ENCODE measurements around the gene RRP36. TPM values are rescaled to one million over a fixed set of nuclear protein-coding genes. Genes with fewer than 3 reads are reported as not detected.

RRP36 gene
- total RNA-seq, 1 experiment from 2014 or later, result 133 TPM

DNA sequence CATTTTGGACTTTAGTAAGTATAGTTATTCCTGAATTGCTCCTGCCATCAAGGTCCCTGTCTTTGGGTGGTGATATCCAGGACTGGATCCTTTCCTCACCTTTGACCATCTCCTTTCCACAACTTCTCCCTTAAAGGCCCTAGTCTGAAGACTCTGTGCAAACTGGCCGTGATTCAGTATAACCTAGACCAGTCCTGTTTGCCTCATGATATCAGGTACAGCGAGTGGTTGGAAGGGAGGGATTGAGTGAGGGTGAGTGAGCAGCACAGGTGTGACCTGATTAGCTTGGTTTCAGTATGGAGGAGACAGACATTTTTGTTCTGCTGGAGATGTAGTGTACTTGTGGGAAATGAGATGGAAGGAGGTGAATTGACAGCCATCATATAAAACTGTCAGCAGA, 2.3 kb upstream of the RRP36 start:
- H3K27me3 ChIP-seq (ENCODE audit: low read length), result no peaks in the 10 kb centered on the region
- ChIA-PET CTCF (no interaction called here), POLR2A (ENCODE audit: unreplicated experiment) (no interaction called here)
- BruUV-seq (replicated peaks), result no TSS peak
- no peak overlapping the region for H3K4me2 ChIP-seq (ENCODE audit: low read length)
- H3K9me2 ChIP-seq (replicated peaks; ENCODE audit: low read length), result no peaks in the 10 kb centered on the region
- H3K4me1 ChIP-seq (ENCODE audit: insufficient read depth, low read length), result peaks cover 20% of the 10 kb centered on the region
- no peak overlapping the region for H2AFZ ChIP-seq (ENCODE audit: low read length)
- intact Hi-C loops (cut with micrococcal nuclease), result no loop called here
- H3K79me2 ChIP-seq (ENCODE audit: low read length), result peaks cover 53% of the 10 kb centered on the region
- TF ChIP-seq, protein P1, sequence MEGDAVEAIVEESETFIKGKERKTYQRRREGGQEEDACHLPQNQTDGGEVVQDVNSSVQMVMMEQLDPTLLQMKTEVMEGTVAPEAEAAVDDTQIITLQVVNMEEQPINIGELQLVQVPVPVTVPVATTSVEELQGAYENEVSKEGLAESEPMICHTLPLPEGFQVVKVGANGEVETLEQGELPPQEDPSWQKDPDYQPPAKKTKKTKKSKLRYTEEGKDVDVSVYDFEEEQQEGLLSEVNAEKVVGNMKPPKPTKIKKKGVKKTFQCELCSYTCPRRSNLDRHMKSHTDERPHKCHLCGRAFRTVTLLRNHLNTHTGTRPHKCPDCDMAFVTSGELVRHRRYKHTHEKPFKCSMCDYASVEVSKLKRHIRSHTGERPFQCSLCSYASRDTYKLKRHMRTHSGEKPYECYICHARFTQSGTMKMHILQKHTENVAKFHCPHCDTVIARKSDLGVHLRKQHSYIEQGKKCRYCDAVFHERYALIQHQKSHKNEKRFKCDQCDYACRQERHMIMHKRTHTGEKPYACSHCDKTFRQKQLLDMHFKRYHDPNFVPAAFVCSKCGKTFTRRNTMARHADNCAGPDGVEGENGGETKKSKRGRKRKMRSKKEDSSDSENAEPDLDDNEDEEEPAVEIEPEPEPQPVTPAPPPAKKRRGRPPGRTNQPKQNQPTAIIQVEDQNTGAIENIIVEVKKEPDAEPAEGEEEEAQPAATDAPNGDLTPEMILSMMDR (conservative IDR thresholded peaks at IDR 0.05; ENCODE audit: low read depth, low read length), result no peak
- TF ChIP-seq EZH2 (IDR thresholded peaks at IDR 0.05; ENCODE audit: low read length, unreplicated experiment) (no peak), EZH2phosphoT487 (IDR thresholded peaks at IDR 0.05; ENCODE audit: borderline replicate concordance, low read length) (no peak)
- no peak overlapping the region for H3K27ac ChIP-seq (ENCODE audit: low read length)
- H3K36me3 ChIP-seq (ENCODE audit: low read depth, low read length), result peaks cover 15% of the 10 kb centered on the region
- no peak overlapping the region for H3K9ac ChIP-seq (ENCODE audit: low read length)
- DNase-seq (no peak), ATAC-seq (no peak)
- no peaks in the 10 kb centered on the region for H3K9me3 ChIP-seq (ENCODE audit: low read length)
- H4K20me1 ChIP-seq (ENCODE audit: low read length), result no peaks in the 10 kb centered on the region
- H3K4me3 ChIP-seq (ENCODE audit: low read length), result no peak overlapping the region
- H3F3A ChIP-seq (ENCODE audit: low read length, unreplicated experiment), result no peaks in the 10 kb centered on the region

DNA sequence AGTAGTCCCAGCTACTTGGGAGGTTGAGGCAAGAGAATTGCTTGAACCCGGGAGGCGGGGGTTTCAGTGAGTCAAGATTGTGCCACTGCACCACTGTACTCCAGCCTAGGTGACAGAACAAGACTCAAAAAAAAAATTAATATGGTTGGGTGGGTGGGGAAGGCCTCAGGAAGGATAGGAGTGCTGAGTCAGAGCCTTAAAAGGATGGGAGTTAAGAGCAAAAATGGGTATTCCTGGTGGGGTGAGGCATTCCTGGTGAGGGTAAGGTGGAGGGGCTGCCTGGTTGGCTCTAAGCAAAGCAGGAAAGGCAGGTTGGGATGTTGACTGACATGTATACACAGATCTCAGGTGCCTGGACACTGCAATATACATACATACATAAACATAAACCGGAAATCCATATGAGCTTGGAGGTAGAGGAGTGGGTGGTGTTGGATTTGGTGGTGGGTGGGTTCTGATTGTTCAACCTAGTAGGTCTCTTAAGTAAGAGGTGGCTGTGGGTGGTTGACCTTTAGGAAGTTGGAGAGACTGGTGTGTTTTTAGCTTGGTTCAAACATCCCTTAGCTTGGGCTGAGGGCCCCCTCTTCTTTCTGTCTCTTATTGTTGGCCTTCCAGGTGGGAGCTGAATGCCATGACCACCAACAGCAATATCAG, 1.2 kb upstream of the RRP36 start:
- H3K79me2 ChIP-seq (ENCODE audit: low read length), result peaks cover 52% of the 10 kb centered on the region
- no peaks in the 10 kb centered on the region for H4K20me1 ChIP-seq (ENCODE audit: low read length)
- ChIA-PET POLR2A (ENCODE audit: unreplicated experiment) (no interaction called here), CTCF (no interaction called here)
- H3K27ac ChIP-seq (ENCODE audit: low read length), result no peak overlapping the region
- H3K4me1 ChIP-seq (ENCODE audit: insufficient read depth, low read length), result peaks cover 16% of the 10 kb centered on the region
- intact Hi-C loops (cut with micrococcal nuclease), result no loop called here
- H3K9me3 ChIP-seq (ENCODE audit: low read length), result no peaks in the 10 kb centered on the region
- no peaks in the 10 kb centered on the region for H3K9me2 ChIP-seq (replicated peaks; ENCODE audit: low read length)
- H3K27me3 ChIP-seq (ENCODE audit: low read length), result no peaks in the 10 kb centered on the region
- H3K36me3 ChIP-seq (ENCODE audit: low read depth, low read length), result peaks cover 25% of the 10 kb centered on the region
- TF ChIP-seq, protein P1 (conservative IDR thresholded peaks at IDR 0.05; ENCODE audit: low read depth, low read length), result no peak
- no peak for TF ChIP-seq EZH2phosphoT487 (IDR thresholded peaks at IDR 0.05; ENCODE audit: borderline replicate concordance, low read length)
- TF ChIP-seq EZH2 (IDR thresholded peaks at IDR 0.05; ENCODE audit: low read length, unreplicated experiment), result no peak
- H2AFZ ChIP-seq (ENCODE audit: low read length), result no peak overlapping the region
- DNase-seq (no peak), ATAC-seq (no peak)
- H3K4me3 ChIP-seq (ENCODE audit: low read length), result no peak overlapping the region
- no TSS peak for BruUV-seq (replicated peaks)
- no peak overlapping the region for H3K4me2 ChIP-seq (ENCODE audit: low read length)
- H3F3A ChIP-seq (ENCODE audit: low read length, unreplicated experiment), result no peaks in the 10 kb centered on the region
- H3K9ac ChIP-seq (ENCODE audit: low read length), result no peak overlapping the region

DNA sequence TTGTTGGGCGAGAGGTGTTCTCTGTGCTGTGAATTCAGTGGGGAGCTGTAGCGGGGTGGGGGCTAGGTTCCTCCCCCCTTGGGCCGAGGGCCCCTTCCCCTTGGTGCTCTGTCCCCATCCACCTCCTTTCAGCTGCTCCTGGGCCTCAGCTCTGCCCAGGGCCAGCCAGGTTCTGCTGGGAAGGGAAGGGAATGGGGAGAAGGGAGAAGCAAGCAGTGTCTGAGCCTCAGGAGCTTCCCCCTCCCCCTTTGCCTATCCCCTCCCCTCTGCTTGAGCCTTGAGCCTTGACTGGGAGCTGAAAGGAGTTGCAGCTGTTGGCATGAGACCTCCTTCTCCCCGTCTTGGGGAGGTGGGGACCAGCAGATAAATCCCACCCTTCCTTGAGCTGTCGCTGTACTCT, 576 bp upstream of the RRP36 start:
- Histone ChIP-seq H3K36me3 (ENCODE audit: low read depth, low read length) (peaks cover 29% of the 10 kb centered on the region), H3K4me1 (ENCODE audit: insufficient read depth, low read length) (peaks cover 16% of the 10 kb centered on the region), H3K9ac (ENCODE audit: low read length) (peak overlapping the region; percentile 90), H4K20me1 (ENCODE audit: low read length) (no peaks in the 10 kb centered on the region), H3K4me2 (ENCODE audit: low read length) (peak overlapping the region; percentile 81), H2AFZ (ENCODE audit: low read length) (peak overlapping the region; percentile 72), H3K9me2 (replicated peaks; ENCODE audit: low read length) (no peaks in the 10 kb centered on the region), H3K9me3 (ENCODE audit: low read length) (no peaks in the 10 kb centered on the region), H3K79me2 (ENCODE audit: low read length) (peaks cover 46% of the 10 kb centered on the region), H3K27me3 (ENCODE audit: low read length) (no peaks in the 10 kb centered on the region), H3K27ac (ENCODE audit: low read length) (peak overlapping the region; percentile 50), H3F3A (ENCODE audit: low read length, unreplicated experiment) (no peaks in the 10 kb centered on the region), H3K4me3 (ENCODE audit: low read length) (peak overlapping the region; percentile 91)
- CTCF ChIA-PET, result no interaction called here
- TF ChIP-seq EZH2 (IDR thresholded peaks at IDR 0.05; ENCODE audit: low read length, unreplicated experiment), result no peak
- TF ChIP-seq EZH2phosphoT487 (IDR thresholded peaks at IDR 0.05; ENCODE audit: borderline replicate concordance, low read length), result no peak
- TF ChIP-seq, protein P1 (conservative IDR thresholded peaks at IDR 0.05; ENCODE audit: low read depth, low read length), result no peak
- POLR2A ChIA-PET (ENCODE audit: unreplicated experiment), result no interaction called here
- peak; percentile 17; the same call in 1 of the 2 replicates for ATAC-seq
- BruUV-seq (replicated peaks), result TSS peak; percentile 98
- intact Hi-C loops (cut with micrococcal nuclease), result no loop called here
- no peak for DNase-seq
